Prostate gland (tissue), 2 donors: Measurements from ENCODE around the gene GKN2. TPM values are rescaled to one million over a fixed set of nuclear protein-coding genes. Genes with fewer than 3 reads are reported as not detected.

Experiments
- DNase-seq: peaks from one replicate; pipeline ENCODE4 v3.0.0-alpha.2; 2019; ENCODE audit warnings: low spot score
- H3K27ac ChIP-seq, 2 donors: fragments of 200-600 bp; sonication (generic); 2 replicates each; pipeline ENCODE4 v1.5.1; 2017 to 2019
- H3K27me3 ChIP-seq: fragments of 200-600 bp; sonication (generic); replicated peaks from 2 replicates; pipeline ENCODE4 v1.5.1; 2019; ENCODE audit not compliant: insufficient read depth
- H3K36me3 ChIP-seq, 2 donors: fragments of 200-600 bp; sonication (generic); 1 replicate in 1 of 2; 2 replicates in 1 of 2; pipeline versions ENCODE4 v1.5.1 to v1.8.1; 2017 to 2019
- H3K4me1 ChIP-seq: fragments of 200-600 bp; sonication (generic); replicated peaks from 2 replicates; pipeline ENCODE4 v1.5.1; 2019
- H3K4me3 ChIP-seq, 2 donors: fragments of 200-600 bp; sonication (generic); 2 replicates each; pipeline ENCODE4 v1.5.1; 2017 to 2019
- H3K9me3 ChIP-seq: fragments of 200-600 bp; sonication (generic); 2 replicates; pipeline ENCODE4 v1.5.1; 2017
- CTCF ChIP-seq, 4 experiments: fragments of 200-600 bp in 2 of 4; fragments of 450-650 bp in 2 of 4; sonication (generic) in 2 of 4; IDR thresholded peaks; 1 replicate in 3 of 4; 2 replicates in 1 of 4; pipeline ENCODE4 v1.5.1; 2016 to 2019; ENCODE audit warnings: antibody characterized with exemption in 4 of 4, mild to moderate bottlenecking in 2 of 4, moderate library complexity in 2 of 4
- POLR2A ChIP-seq: fragments of 450-650 bp; IDR thresholded peaks from one replicate; pipeline ENCODE4 v1.6.1; 2016; ENCODE audit warnings: antibody characterized with exemption, mild to moderate bottlenecking
- POLR2AphosphoS5 ChIP-seq: sonication (generic); formaldehyde crosslinking; IDR thresholded peaks from one replicate; pipeline ENCODE4 v1.6.1; 2017; ENCODE audit warnings: antibody characterized with exemption
- WGBS: methylation state at CpG from one replicate; pipeline ENCODE4 v1.1.5; 2018; 5-methylcytosine and 5-hydroxymethylcytosine counted together
- intact Hi-C: fragments of 100-400 bp; cut with DNase I; formaldehyde crosslinking; loops from one replicate; pipeline ENCODE4 v1.14.2; 2022
- total RNA-seq, 2 donors: library from RNA; depleted of rRNA; stranded (reverse); fragments of >200 nt; gene quantifications; one replicate each; pipeline ENCODE4 v1.1.0, GENCODE V29; 2016

GKN2 gene
- total RNA-seq, 2 donors from 2014 or later, result not detected

GRCh38 chr2:68980956-68981355 lies 28.3 kb upstream of the GKN2 start:
- H3K27ac ChIP-seq, result no peak overlapping the region
- H3K9me3 ChIP-seq, result no peaks in the 10 kb centered on the region
- DNase-seq, result no peak
- 52% methylated on average over 1 of the region's 1 CpG for WGBS
- H3K4me3 ChIP-seq, result no peak overlapping the region
- intact Hi-C loops, result no loop called here
- H3K4me1 ChIP-seq, result no peaks in the 10 kb centered on the region
- no peaks in the 10 kb centered on the region for H3K27me3 ChIP-seq
- TF ChIP-seq CTCF (IDR thresholded peaks at IDR 0.05) (no peak), POLR2AphosphoS5 (no peak), POLR2A (no peak)
- no peaks in the 10 kb centered on the region for H3K36me3 ChIP-seq

- intact Hi-C loops, result no loop called here
- H3K4me3 ChIP-seq, result no peak overlapping the region
- no peaks in the 10 kb centered on the region for H3K36me3 ChIP-seq
- H3K4me1 ChIP-seq, result no peaks in the 10 kb centered on the region
- TF ChIP-seq POLR2A (no peak), POLR2AphosphoS5 (no peak), CTCF (IDR thresholded peaks at IDR 0.05) (no peak)
- no peaks in the 10 kb centered on the region for H3K27me3 ChIP-seq
- no peak for DNase-seq
- no peaks in the 10 kb centered on the region for H3K9me3 ChIP-seq
- 66% methylated on average over 3 of the region's 3 CpGs for WGBS
- H3K27ac ChIP-seq, result no peak overlapping the region
Measured at GRCh38 chr2:68978098-68978497, 25.4 kb upstream of the GKN2 start.

- H3K9me3 ChIP-seq, result no peaks in the 10 kb centered on the region
Measured at GRCh38 chr2:68977453-68977852, 24.8 kb upstream of the GKN2 start.

GRCh38 chr2:68975844-68976243 lies 23.2 kb upstream of the GKN2 start:
- H3K36me3 ChIP-seq, result no peaks in the 10 kb centered on the region
- H3K9me3 ChIP-seq, result no peaks in the 10 kb centered on the region
- no peak overlapping the region for H3K27ac ChIP-seq
- TF ChIP-seq POLR2A, result no peak
- no peak for TF ChIP-seq CTCF (IDR thresholded peaks at IDR 0.05)
- TF ChIP-seq POLR2AphosphoS5, result no peak
- 100% methylated on average over 2 of the region's 2 CpGs for WGBS
- intact Hi-C loops, result no loop called here
- no peak overlapping the region for H3K4me3 ChIP-seq
- no peaks in the 10 kb centered on the region for H3K27me3 ChIP-seq
- H3K4me1 ChIP-seq, result no peaks in the 10 kb centered on the region
- no peak for DNase-seq

More at GRCh38 chr2:68977453-68977852, 24.8 kb upstream of the GKN2 start:
- 66% methylated on average over 4 of the region's 4 CpGs for WGBS
- Histone ChIP-seq H3K27me3 (no peaks in the 10 kb centered on the region), H3K4me1 (no peaks in the 10 kb centered on the region), H3K4me3 (no peak overlapping the region), H3K27ac (no peak overlapping the region), H3K36me3 (no peaks in the 10 kb centered on the region)
- intact Hi-C loops, result no loop called here
- no peak for DNase-seq
- TF ChIP-seq POLR2A, result no peak

- TF ChIP-seq CTCF (IDR thresholded peaks at IDR 0.05) (no peak), POLR2AphosphoS5 (no peak), POLR2A (no peak)
- no peaks in the 10 kb centered on the region for H3K27me3 ChIP-seq
- H3K36me3 ChIP-seq, result no peaks in the 10 kb centered on the region
- H3K4me1 ChIP-seq, result no peaks in the 10 kb centered on the region
- H3K4me3 ChIP-seq, result no peak overlapping the region
- H3K9me3 ChIP-seq, result no peaks in the 10 kb centered on the region
- 45% methylated on average over 9 of the region's 9 CpGs for WGBS
- no peak overlapping the region for H3K27ac ChIP-seq
- DNase-seq, result no peak
- intact Hi-C loops, result no loop called here
Measured at GRCh38 chr2:68974946-68975665, 22.4 kb upstream of the GKN2 start.
